Stimulated activated CD8-positive, alpha-beta memory T cell treated with anti-CD3 and anti-CD28 coated beads, Interleukin-12 subunit alpha, Interleukin-12 subunit beta, amount 100 ng/mL, for 24 hours (primary cell): Measurements from ENCODE around the gene ZNF473.
A peak's percentile ranks its signal among the peaks of the same experiment; 100 is the strongest.

Source experiments
- DNase-seq: peaks from one replicate; pipeline ENCODE4 v3.0.0-alpha.2; 2020; ENCODE audit errors: extremely low read depth

ZNF473 gene

DNA sequence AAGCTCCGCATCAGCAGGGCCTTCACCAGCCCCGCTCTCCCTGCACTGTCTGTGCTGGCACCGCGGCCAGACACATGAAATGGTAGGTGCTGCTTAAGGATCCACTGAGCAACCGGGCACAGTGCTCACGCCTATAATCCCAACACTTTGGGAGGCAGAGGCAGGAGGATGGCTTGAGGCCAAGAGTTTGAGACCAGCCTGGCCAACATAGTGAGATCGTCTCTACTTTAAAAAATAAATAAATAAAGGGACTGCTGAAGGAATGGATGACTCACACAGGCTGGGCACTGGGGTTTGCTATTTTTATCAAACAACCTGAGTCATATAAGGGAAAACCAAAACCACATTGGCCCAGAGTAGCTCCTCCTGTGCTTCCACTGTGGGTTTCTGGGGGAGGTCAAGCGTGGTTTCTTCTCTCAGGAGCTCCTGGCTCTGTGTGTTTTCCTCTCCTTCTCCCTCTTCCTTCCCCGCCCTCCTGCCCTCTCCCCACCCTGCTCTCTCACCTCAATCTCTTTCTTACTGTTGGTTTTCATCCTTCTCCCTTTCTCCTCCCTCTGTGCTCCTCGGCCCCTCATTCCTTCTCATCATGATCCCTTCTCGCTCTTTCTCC is 21.9 kb upstream of the ZNF473 start:
- DNase-seq: no peak

DNA sequence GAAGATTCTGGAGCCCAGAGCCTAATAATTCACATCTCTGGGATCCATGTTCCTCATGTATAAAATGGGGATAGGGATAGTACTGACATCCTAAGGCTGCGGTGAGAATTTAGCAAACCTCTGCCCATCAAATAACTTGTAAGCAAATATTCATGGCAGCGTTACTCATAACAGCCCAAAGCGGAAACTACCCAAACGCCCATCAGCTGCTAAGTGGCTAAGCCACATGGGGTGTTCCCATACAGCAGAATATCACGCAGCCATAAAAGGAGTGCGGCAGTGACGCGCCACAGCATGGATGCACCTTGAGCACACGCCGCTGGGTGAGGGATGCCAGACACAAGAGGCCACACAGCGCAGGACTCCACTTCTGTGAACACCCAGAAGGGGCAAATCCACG is 20.4 kb upstream of the ZNF473 start:
- DNase-seq: no peak

DNA sequence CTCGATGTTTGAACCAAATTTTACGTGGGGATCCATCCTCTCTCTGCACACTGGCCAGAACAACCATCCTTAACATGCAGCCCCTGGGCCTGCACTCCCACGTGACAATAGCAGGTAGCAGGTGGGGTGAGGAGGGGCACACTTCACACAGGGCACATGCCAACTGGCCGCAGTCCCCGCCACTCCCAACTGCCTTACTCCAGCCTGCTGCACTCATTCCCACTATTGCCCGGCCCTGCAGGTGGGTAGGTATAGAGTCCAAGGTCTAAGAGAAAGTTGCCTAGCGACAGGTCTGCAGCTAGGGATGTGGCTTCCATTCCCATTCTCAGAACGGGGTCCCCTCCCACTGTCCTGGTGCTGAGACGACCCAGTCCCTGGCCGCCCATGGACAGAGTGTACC is 18.6 kb upstream of the ZNF473 start:
- DNase-seq: no peak

DNA sequence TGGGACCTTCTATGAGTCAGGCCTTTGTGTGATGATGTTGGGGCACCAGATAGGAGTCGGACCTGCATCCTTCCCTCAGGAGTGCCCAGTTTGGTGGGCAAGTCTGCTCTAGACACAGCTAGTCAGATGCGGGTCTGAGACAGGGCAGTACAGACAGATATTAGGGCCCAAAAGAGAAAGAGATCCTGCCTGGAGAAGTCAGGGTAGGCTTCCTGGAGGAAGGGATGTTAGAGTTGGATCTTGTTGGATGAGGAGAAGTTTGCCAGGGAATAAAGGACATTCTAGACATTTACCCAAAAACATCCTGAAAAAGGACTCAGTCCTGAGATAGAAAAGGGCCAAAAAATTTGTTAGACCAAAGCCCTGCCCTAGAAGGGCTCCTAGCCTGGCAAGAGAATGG is 17.9 kb upstream of the ZNF473 start:
- DNase-seq: no peak

DNA sequence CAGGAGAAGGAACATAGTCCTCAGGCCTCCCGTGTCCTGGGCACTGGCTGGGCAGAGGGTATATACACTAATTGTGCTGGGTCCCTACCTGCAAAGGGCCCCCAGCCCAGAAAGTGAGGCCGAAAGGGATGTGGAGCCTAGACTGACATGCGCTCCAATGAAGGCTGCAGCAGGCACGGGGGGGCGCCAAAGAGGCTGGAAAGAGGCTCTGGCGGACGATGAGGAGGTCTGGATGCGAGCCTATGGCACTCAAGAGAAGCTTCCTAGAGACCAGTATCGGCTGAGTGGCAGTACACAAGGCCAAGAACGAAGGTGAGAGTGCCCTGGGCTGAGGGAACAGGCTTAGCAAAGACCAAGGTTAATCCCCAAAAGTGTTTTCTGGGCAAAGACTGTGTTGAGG is 17.3 kb upstream of the ZNF473 start:
- DNase-seq: no peak

DNA sequence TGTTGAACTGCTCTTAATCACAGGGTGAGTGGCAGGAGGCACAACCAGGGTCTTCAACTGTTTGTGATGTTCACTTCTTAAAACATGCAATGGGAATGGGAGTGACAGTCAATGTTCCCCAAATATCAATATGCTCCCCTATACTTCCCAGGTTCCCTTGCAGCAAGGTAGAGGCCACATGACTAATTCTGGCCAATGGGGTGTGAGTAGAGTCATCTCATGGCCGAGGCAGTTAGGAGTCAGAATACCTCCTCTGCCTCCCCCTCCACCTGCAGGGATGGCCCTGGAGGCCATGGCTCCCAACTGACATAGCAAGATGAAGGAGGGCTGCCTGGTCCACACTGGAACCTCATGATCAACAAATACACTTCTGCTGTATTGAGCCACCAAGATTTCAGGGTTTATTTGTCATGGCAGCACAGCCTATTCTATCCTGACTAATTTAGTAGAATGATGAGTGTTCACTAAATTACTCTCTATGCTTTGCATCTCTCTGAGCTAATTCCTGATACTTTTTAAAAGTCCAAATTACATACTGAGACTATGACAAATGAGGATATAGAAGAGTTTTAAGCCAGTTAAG is 9.5 kb upstream of the ZNF473 start:
- no peak for DNase-seq

DNA sequence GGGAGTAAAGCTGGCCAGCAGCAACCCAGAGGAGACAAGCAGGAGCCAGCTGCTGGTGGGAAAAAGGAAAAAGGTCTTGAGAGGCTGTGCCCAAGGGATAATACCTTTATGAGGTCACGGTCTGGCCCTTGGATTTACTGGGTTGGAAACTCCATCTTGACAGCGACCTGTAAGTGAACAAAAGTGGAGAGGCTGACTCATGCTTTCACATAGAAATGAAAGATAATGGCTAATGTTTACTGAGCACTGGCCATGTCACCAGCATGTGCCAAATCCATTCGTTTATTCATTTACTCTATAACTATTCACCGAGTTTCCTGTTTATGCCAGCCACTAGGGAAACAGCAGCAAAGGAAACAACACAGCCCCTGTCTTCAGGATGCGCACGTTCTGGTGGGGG is 5.3 kb upstream of the ZNF473 start:
- no peak for DNase-seq

DNA sequence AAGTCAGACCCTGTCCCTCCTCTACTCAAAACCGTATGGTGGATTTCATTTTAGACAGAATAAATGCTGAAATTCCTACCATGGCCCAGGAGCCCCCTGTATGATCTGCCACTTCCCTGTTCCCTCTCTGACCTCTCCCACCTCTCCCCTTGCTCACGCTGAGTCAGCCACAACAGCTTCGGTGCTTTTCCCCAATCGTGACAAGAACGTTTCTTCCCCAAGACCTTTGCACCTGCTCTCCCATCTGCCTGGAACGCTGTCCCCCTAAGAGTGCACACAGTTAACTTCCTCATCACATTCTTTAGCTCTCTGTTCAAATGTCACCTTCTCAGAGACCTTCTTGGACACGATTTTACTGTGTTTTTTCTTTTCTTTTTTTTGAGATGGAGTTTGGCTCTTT is 3.0 kb upstream of the ZNF473 start:
- DNase-seq: no peak

DNA sequence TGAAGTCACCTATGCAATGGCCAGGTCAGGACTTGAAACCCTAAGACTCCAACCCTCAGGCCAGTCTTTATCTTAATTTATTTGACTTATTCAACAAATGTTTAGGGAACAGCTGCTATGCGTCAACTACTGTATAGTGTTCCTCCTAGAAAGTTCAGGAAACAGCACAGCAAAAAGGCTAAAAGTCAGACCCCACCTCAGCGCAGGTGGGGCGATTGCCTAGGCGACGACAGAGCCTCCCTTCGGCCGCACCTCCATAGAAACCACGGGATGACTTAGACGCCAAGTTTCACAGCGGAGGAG is 1.1 kb upstream of the ZNF473 start:
- DNase-seq: no peak

DNA sequence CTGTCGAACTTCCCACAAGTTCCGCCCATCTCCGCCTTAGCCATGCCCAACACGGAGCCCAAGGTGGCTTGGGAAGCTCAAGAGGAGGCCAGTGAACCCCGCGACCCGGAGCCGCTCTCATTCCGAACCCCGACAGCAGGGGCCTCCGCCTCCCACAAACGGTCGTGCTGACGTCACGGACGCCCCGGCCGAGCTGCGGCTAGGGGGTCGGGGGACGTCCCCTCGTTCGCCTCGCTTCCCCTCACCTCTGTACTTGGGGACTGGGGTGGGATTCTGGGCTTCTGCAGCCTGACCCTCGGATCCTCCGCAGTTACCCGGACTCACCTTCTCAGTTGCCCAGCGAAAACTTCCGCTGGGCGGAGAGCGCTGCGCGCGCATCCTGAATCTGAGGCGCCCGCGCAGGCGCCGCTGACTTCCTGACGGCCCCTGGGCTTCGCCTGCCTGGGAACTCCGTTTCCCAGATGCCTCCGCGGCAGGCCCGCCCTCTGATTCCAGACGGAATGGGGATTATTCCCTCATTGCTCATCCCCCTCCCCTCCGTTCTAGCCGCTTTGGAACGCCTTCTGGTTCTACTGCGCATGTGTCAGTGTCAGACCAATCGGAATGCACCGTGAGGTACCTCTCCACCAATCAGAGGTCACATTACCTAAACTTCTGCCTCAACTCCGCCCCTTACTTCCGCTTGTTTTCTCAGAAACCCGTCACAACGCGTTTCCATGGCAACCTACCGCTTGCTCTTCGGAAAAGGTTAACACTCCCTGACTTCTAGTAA is 597 bp upstream of the ZNF473 start, which contains the start of gene VRK3:
Gene VRK3 (minus strand): TSS at position 351 of the 772 bp plus-strand sequence. CDS start 9,210 bp downstream, outside the sequence.
- peak; percentile 94 for DNase-seq

DNA sequence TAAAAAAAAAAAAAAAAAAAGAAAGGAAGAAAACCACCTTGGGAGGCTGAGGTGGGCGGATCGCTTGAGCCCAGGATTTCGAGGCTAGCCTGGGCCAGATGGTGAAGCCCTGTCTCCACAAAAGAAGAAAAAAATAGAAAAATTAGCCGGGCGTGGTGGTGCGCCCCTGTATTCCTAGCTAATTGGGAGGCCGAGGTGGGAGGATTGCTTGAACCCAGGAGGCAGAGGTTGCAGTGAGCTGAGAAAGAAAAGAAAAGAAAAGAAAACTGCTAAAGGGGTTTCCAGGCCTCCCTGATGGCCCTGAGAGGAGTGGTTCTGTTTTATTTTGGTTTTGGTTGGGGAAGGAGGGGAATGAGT is 723 bp downstream of the ZNF473 start:
- DNase-seq: no peak

DNA sequence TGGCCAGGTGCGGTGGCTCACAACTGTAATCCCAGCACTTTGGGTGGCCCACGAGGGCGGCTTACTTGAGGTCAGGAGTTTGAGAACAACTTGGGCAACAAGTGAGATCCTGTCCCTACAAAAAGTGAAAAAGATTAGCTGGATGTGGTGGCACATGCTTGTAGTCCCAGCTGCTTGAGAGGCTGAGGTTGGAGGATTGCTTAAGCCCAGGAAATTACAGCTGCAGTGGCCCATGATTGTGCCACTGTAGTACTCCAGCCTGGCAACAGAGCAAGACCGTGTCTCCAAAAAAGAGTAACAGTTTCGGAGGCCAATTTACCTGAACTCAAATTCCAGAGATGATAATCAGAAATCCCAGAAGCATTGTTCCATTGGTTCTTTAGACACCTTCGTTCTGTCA is 4.4 kb downstream of the ZNF473 start:
- DNase-seq: no peak

DNA sequence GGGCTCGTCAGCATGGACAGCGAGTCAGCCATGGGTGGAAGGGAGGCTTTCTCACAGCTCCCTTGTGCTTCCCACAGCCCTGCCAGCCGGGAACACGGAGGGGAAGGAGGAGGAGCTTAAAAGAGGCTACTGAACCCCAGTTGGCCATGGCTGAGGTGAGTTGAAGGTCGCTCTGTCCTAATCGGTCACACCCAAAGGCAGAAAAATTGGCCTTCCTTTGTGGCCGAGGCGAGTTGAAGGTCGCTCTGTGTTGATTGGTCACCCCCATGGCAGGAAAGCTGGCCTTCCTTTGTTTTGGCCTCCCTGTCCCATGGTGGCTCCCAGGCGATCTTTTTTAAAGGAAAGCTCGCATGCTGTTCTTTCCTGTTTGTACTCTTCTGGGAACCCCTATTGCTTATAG is 5.1 kb downstream of the ZNF473 start:
- DNase-seq: no peak

DNA sequence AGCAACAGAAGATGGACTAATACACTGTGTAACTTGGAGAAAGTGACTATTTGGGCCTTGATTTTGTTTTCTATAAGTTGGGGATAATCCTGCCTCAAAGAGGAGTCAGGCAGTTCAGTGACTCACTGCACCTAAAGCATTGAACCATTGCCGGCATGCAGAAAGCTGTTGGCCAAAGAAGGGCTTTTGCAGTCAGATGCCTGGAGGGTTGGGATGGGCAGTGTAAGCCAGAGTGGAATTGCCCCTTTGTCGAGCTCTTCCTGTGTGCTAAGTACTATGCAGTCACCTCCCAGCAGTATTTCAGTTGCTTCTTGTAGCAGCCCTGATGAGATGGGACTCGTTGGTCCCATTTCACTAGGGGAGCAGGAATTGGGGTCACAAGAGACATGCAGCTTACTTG is 11.1 kb downstream of the ZNF473 start:
- no peak for DNase-seq

DNA sequence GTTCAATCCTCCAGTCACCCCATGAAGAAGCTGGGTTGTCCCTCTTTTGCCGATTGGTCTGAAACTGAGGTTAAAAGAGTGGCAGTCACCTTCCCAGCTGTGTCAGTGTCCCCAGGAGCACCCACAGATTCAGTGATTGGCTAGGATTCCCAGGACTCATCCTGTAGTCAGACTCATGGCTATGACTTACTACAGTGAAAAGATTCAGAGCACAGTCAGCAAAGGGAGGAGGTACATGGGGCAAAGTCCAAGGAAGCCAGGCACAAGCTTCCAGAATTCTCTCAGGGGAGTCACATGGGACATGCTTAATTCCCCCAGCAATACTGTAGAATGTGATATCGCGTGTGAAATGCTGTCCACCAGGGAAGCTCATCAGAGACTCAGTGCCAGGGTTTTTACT is 14.2 kb downstream of the ZNF473 start:
- no peak for DNase-seq

DNA sequence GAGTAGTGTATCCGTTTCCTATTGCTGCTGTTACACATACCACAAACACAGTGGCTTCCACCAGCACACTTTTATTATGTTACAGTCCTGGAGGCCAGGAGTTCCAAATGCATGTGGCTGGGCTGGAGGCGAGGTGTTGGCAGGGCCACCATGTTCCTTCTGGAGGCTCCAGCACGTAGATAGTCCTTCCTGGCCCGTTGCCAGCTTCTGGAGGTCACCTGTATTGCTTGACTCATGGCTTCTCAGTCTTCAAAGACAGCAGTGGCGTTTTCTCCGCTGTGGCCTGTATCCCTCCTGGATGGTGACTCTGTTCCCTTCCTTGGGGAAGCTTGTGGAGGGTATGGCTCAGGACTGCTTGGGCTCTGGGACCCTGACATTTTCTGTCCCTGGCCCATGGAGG is 15.2 kb downstream of the ZNF473 start:
- no peak for DNase-seq

DNA sequence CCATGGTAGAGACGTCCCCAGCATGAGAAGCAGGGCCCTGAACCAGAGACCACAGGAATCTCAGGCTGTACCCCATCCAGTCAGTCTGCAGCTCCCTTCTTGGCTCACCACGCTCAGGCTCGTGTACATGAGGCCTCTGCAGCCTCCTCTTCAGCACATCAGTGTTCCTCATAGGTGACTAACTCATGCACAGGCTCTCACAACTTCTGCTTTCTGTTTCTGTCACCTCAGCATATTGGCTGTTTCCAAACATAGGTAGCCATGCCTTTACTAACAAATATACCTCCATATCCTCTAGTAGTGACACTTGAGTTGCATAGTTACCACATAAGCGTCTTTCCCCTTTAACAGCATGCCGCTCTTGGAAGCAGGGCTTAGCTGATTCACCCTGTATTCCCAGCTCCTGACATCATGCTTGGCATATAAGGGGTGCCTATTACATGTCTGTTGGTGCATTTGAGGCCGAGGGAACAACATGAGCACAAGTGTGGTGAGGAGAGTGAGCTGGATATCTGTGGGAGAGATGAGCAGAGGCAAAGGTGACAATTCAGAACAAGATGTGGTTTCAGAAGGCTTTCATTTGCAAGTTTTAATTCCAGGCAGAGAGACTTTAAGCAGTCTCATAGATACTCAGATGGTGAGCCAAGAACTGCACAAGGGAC is 16.7 kb downstream of the ZNF473 start:
- DNase-seq: no peak

DNA sequence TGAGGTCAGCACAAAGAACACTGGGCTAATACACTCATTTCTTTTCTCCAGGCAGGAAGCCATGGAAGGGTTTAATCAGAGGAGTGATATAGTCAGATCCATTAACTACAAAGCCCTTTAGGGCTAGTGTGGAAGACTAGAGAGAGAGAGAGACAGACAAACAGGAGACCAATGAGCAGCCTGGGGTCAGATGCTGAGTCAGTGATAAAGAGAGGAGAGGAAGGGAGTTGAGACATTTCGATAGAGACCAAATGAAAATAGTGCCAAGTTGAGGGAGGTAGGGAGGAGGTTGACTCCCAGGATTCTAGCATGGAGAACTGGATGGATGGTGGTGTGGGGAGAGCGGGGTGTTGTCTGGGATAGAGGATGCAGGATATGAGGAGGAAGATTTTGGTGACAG is 18.2 kb downstream of the ZNF473 start:
- DNase-seq: no peak

DNA sequence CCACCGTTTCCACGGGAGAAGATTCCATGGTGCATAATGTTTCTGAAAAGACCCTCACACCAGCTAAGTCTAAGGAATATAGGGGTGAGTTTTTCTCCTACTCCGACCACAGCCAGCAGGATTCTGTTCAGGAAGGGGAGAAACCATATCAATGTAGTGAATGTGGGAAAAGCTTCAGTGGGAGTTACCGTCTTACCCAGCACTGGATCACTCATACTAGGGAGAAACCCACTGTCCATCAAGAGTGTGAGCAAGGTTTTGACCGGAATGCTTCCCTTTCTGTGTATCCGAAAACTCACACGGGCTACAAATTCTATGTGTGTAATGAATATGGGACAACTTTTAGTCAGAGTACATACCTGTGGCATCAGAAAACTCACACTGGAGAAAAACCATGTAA is 19.1 kb downstream of the ZNF473 start:
- no peak for DNase-seq

DNA sequence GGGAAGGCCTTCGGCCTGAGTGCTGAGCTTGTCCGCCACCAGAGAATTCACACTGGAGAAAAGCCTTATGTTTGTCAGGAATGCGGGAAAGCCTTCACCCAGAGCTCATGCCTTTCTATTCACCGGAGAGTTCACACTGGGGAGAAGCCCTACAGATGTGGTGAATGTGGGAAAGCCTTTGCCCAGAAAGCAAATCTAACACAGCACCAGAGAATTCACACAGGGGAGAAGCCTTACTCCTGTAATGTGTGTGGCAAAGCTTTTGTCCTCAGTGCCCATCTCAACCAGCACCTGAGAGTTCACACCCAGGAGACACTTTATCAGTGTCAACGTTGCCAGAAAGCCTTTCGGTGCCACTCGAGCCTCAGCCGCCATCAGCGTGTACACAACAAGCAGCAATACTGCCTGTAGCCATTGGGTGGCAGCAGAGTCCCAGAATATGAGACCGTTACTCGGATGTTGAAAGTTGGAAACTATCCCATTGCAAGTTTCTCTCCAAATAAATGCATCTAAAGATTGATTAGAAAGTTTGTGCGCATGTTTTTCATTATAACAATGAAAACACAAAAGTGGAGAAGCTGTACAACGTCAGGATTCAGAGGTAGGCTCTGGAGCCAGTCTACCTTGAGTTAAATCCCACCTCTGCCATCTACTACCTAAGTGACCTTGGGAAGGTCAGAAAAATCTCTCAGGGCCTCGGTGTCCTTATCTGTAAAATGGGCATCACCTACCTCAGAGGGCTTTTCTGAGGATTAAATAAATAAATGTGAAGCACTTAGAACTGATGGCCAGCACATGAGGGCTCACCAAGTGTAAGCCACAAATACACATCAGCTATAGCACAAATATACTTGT is 21.1 kb downstream of the ZNF473 start:
- DNase-seq: peak; percentile 22

DNA sequence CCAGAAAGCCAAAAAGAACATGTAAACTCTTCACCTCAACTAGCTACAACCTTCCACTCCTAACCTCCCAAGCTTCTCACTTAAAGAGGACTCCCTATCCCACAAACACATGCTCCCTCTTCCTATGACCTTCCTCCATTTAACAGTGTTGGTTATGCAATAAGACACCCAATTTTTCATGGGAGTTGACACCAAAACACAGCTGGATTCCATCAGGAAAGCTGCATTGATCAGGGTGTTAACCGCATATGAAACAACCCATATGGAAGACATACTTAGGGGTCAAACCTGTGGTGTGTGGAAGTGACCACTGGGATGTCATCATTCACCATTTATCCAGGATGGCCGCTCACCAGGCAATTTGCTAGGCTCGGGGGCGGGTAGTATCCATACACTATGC is 21.9 kb downstream of the ZNF473 start:
- no peak for DNase-seq
